Type B pancreatic cell (in vitro differentiated cells): ENCODE data around the gene DNAJC7. TPM values are rescaled to one million over a fixed set of nuclear protein-coding genes. Genes with fewer than 3 reads are reported as not detected.
"Not testable (repeated sequence)": the region's sequence is repeated elsewhere in the genome, so short reads cannot be mapped to it uniquely, and the experiment has no call there.

ENCODE experiments used
- DNase-seq: peaks from one replicate; pipeline ENCODE4 v3.0.0; 2021; ENCODE audit warnings: mixed read lengths; ENCODE audit not compliant: unreplicated experiment; ENCODE audit errors: extremely low spot score
- H3K27ac Mint-ChIP-seq: 2 replicates; pipeline ENCODE4 v1.8.0; 2021; ENCODE audit warnings: mild to moderate bottlenecking, mixed read lengths
- H3K27me3 Mint-ChIP-seq: 2 replicates; pipeline ENCODE4 v1.8.0; 2021; ENCODE audit warnings: mixed read lengths
- H3K36me3 Mint-ChIP-seq: 2 replicates; pipeline ENCODE4 v1.8.0; 2021; ENCODE audit warnings: mixed read lengths
- H3K4me1 Mint-ChIP-seq: one replicate; pipeline ENCODE4 v1.8.0; 2021; ENCODE audit warnings: mixed read lengths; ENCODE audit not compliant: unreplicated experiment
- H3K4me3 Mint-ChIP-seq: 2 replicates; pipeline ENCODE4 v1.8.0; 2021; ENCODE audit warnings: mild to moderate bottlenecking, mixed read lengths
- H3K9me3 Mint-ChIP-seq: 2 replicates; pipeline ENCODE4 v1.8.0; 2021; ENCODE audit warnings: mixed read lengths
- total RNA-seq: library from RNA; stranded (reverse); gene quantifications from 2 replicates; pipeline ENCODE4 v1.2.1, GENCODE V29; 2021; ENCODE audit warnings: low replicate concordance
- TF ChIP-seq, protein P1 (sequence below): fragments of 200-600 bp; sonication (generic); conservative IDR thresholded peaks from 2 replicates; pipeline ENCODE4 v1.5.0; 2021; ENCODE audit warnings: antibody characterized with exemption, mild to moderate bottlenecking

DNAJC7 gene
- total RNA-seq, 1 donor from 2014 or later = 88.7 TPM

DNA sequence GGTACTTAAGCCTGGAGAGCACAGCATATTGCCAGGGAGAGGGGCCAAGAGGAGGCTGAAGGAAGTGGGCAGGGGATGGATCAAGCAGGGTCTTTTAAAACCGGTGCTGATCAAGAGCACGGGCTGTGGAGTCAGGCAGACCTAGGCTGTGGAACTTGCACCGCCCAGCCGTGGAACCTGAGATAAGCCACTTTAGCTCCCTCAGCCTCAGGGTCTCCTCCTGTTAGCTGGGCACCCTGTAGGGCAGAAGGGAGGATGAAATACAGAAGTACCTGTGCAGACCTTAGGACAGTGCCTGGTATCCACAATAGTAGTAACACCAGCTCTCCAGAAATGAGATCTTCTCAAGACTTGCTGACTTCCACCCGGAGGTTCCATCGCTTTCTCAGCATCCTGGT lies 77.5 kb downstream of the DNAJC7 start:
- Mint-ChIP-seq H3K4me1 (no peaks in the 10 kb centered on the region), H3K27ac (no peak overlapping the region), H3K36me3 (no peaks in the 10 kb centered on the region), H3K27me3 (no peaks in the 10 kb centered on the region), H3K4me3 (no peak overlapping the region), H3K9me3 (no peaks in the 10 kb centered on the region)
- TF ChIP-seq, protein P1, sequence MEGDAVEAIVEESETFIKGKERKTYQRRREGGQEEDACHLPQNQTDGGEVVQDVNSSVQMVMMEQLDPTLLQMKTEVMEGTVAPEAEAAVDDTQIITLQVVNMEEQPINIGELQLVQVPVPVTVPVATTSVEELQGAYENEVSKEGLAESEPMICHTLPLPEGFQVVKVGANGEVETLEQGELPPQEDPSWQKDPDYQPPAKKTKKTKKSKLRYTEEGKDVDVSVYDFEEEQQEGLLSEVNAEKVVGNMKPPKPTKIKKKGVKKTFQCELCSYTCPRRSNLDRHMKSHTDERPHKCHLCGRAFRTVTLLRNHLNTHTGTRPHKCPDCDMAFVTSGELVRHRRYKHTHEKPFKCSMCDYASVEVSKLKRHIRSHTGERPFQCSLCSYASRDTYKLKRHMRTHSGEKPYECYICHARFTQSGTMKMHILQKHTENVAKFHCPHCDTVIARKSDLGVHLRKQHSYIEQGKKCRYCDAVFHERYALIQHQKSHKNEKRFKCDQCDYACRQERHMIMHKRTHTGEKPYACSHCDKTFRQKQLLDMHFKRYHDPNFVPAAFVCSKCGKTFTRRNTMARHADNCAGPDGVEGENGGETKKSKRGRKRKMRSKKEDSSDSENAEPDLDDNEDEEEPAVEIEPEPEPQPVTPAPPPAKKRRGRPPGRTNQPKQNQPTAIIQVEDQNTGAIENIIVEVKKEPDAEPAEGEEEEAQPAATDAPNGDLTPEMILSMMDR = no peak
- DNase-seq = no peak

DNA sequence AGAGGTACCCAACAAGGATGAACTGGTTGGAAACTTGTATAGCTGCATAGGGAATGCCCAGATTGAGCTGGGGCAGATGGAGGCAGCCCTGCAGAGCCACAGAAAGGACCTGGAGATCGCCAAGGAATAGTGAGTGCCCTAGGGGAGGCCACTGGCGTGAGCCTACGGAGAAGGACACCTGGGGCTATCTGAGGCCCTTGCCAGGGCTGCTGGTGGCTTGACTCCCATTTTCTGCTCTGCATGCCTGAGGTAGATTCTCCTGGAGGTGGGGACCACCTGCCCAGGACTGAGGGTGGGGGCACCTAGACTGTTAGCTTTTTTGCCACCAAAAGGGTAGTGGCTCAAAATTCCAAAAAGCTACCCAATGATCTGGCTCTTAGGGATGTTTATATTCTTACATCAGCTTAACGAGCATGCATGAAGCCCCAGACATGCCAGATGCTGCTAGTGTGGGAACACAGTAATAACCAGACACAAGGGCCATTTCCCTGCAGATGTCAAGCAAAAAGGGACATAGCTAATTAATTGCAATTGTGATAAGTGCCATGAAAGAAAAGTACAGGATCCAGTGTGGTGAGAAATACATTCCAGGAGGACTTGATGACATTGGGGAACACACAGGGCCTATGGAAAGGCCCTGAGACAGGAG lies 78.1 kb downstream of the DNAJC7 start:
- Mint-ChIP-seq H3K9me3 (no peaks in the 10 kb centered on the region), H3K27ac (no peak overlapping the region), H3K4me3 (no peak overlapping the region), H3K27me3 (no peaks in the 10 kb centered on the region), H3K4me1 (no peaks in the 10 kb centered on the region), H3K36me3 (no peaks in the 10 kb centered on the region)
- TF ChIP-seq, protein P1 = no peak
- no peak for DNase-seq

DNA sequence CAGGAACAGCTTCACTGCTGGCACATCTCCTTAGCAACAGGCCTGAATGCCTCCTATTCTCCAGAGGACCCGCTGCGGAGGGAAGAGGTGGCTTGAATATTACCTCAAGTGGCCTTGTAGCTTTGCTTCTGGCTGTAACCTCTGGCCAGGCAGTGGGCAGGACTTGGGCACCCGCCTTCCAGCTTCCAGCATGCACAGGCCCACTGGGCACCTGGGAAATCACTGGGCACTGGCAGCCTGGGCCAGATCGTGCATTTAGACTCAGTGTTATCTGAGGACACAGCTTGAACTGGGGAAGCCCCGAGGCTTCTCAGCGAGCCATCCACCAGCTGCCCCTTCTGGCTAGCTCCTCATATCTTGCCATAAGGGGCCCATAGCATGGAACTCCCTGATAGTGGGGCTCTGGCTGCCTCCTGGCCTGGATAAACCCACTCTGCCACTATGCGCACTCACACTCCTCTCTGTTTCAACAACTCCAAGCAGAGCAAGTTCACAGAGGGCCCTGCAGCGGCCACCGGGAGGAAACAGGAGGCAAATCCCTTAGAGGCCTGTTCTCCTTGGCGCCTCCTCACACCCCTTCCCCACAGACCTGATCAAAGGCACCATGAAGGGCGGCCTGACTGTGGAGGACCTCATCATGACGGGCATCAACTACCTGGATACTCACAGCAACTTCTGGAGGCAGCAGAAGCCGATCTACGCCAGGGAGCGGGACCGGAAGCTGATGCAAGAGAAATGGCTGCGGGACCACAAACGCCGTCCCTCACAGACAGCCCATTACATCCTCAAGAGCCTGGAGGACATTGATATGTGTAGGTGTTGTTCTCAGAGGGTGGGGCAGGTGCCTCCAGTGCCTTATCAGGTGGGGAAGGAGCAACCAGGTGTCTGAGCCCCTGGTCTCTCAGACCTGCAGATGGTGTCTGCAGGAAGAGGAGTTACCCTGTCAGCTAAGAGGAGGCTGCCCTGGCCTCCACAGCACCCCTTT lies 79.0 kb downstream of the DNAJC7 start:
- H3K4me1 Mint-ChIP-seq = no peaks in the 10 kb centered on the region
- DNase-seq = no peak
- H3K27me3 Mint-ChIP-seq = no peaks in the 10 kb centered on the region
- H3K9me3 Mint-ChIP-seq = no peaks in the 10 kb centered on the region
- TF ChIP-seq, protein P1 = no peak
- no peak overlapping the region for H3K4me3 Mint-ChIP-seq
- no peak overlapping the region for H3K27ac Mint-ChIP-seq
- no peaks in the 10 kb centered on the region for H3K36me3 Mint-ChIP-seq

DNA sequence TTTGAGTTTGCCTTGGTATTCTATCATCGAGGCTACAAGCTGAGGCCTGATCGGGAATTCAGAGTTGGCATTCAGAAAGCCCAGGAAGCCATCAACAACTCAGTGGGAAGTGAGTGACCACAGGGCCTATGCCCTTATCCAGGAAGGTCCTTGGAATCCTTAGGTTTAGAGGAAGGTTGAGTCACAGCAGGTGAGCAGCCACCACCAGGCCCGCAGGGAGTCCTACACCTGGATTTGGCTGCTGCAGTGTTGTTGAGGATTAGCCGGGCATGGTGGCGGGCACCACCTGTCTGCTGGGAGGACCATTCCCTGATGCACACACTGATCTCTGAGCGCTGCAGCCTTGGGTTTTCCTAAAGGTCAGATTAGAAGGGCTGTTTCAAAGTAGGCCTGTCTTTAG lies 81.6 kb downstream of the DNAJC7 start:
- no peaks in the 10 kb centered on the region for H3K36me3 Mint-ChIP-seq
- no peak overlapping the region for H3K4me3 Mint-ChIP-seq
- peaks cover under 1% of the 10 kb centered on the region for H3K4me1 Mint-ChIP-seq
- no peaks in the 10 kb centered on the region for H3K27me3 Mint-ChIP-seq
- no peak overlapping the region for H3K27ac Mint-ChIP-seq
- no peaks in the 10 kb centered on the region for H3K9me3 Mint-ChIP-seq
- TF ChIP-seq, protein P1 = no peak
- no peak for DNase-seq

DNA sequence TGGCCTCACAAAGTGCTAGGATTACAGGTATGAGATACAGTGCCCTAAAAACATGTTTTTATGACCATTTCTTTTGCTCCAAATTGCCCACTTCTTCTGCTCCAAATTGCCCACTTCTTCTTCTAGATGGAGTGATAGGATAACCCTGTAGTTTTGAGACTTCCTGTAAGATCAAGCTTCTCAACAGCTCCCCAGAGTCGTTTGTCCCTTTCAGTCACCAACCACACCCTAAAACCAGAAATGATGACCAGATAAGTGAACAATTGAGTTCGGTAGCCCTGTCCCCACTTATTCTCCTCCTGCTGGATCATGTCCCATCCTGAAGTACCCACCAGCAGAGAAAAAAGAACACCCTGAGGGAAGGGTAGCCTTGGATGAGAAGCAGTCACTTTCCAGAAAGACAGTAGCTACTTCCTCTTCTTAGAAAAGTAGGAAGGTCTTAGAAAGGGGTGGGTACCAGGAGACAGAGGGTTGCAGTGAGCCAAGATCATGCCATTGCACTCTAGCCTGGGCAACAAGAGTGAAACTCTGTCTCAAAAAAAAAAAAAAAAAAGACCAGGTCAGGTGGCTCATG lies 84.3 kb downstream of the DNAJC7 start:
- TF ChIP-seq, protein P1 = no peak
- H3K27ac Mint-ChIP-seq = no peak overlapping the region
- H3K27me3 Mint-ChIP-seq = no peaks in the 10 kb centered on the region
- H3K36me3 Mint-ChIP-seq = no peaks in the 10 kb centered on the region
- H3K9me3 Mint-ChIP-seq = no peaks in the 10 kb centered on the region
- no peak for DNase-seq
- peak overlapping the region; percentile 16 for H3K4me3 Mint-ChIP-seq
- H3K4me1 Mint-ChIP-seq = peaks cover 16% of the 10 kb centered on the region

DNA sequence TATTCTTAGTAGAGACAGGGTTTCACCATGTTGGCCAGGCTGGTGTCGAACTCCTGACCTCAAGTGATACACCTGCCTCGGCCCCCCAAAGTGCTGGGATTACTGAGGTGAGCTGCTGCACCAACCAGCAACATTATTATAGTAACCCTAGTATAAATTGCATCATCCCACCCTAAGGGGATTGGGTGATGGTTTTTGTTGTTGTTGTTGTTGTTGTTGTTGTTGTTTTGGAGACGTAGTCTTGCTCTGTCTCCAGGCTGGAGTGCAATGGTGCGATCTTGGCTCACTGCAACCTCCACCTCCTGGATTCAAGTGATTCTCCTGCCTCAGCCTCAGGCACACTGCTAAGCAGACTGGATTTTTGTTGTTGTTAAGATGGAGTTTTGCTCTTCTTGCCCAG lies 85.5 kb downstream of the DNAJC7 start:
- H3K36me3 Mint-ChIP-seq, H3K27me3 Mint-ChIP-seq, H3K9me3 Mint-ChIP-seq, H3K4me3 Mint-ChIP-seq, DNase-seq, H3K27ac Mint-ChIP-seq: not testable (repeated sequence)
- H3K4me1 Mint-ChIP-seq = peaks cover 16% of the 10 kb centered on the region

DNA sequence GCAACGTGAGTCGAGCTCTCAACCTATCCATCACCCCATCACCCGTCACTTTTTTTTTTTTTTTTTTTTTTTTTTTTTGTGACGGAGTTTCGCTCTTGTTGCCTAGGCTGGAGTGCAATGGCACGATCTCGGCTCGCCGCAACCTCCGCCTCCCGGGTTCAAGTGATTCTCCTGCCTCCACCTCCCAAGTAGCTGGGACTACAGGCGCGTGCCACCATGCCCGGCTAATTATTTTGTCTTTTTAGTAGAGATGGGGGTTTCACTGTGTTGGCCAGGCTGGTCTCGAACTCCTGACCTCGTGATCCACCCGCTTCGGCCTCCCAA lies 86.4 kb downstream of the DNAJC7 start:
- Mint-ChIP-seq H3K4me1 (peaks cover 16% of the 10 kb centered on the region), H3K4me3 (peak overlapping the region; percentile 97), H3K27ac (peak overlapping the region; percentile 96)
- H3K9me3 Mint-ChIP-seq, H3K27me3 Mint-ChIP-seq, DNase-seq, H3K36me3 Mint-ChIP-seq: not testable (repeated sequence)
